K562 (cell line): ENCODE data around the gene PRM1. TPM values are rescaled to one million over a fixed set of nuclear protein-coding genes. Genes with fewer than 3 reads are reported as not detected.

Experiments
- ATAC-seq: fragments of 200-7000 bp; cut with Tn5 transposase; 3 replicates; pipeline ENCODE4 v1.9.1; 2020; ENCODE audit warnings: moderate library complexity
- BruUV-seq: library from RNA; stranded (reverse); fragments of 400-500 nt; replicated peaks from 2 replicates; lab custom pipeline; 2021; lab: Mats Ljungman, UMichigan
- CTCF ChIA-PET: fragments of 300-600 bp; formaldehyde crosslinking; extraction: SDS; loops from one replicate; lab custom pipeline; 2021; ENCODE audit warnings: low intra/inter-chr PET ratio; lab: Yijun Ruan, JAX
- POLR2A ChIA-PET: fragments of 300-600, 350-650 bp; sonication (Branson Sonifier 250); formaldehyde crosslinking; extraction: SDS; loops from one replicate; lab custom pipeline; 2021; ENCODE audit warnings: antibody characterized with exemption, inconsistent platforms; lab: Yijun Ruan, JAX
- DNase-seq, 4 experiments: peaks; one replicate each; pipeline versions ENCODE4 v3.0.0 to v3.0.0-alpha.2; 2011 to 2018; ENCODE audit warnings: low spot score in 3 of 4, mixed read lengths in 3 of 4; ENCODE audit errors: extremely low read depth in 1 of 4
- FAIRE-seq: peaks from 2 replicates; lab custom pipeline; 2011; peaks lifted over from hg19 to GRCh38; lab: Jason Lieb, UNC
- H2AFZ ChIP-seq: 2 replicates; pipeline ENCODE4 v1.6.0; 2011; ENCODE audit warnings: low read depth, low read length, control low read depth, inconsistent platforms
- H3K27ac ChIP-seq: fragments of 200-600 bp; 3 replicates; pipeline ENCODE4 v1.8.0; 2011; ENCODE audit warnings: low read depth, mild to moderate bottlenecking, control low read depth, inconsistent platforms, low read length, moderate library complexity, mixed read lengths; ENCODE audit errors: extremely low read depth
- H3K27me3 ChIP-seq, 2 experiments: fragments of 300-600 bp in 1 of 2; 2 replicates in 1 of 2; 3 replicates in 1 of 2; pipeline versions ENCODE4 v1.6.0 to v1.8.0; 2011; ENCODE audit warnings: inconsistent platforms in 2 of 2, low read length in 2 of 2, mild to moderate bottlenecking in 1 of 2, mixed read lengths in 1 of 2, moderate library complexity in 1 of 2; ENCODE audit not compliant: control insufficient read depth in 2 of 2, insufficient read depth in 2 of 2
- H3K36me3 ChIP-seq: fragments of 300-600 bp; 3 replicates; pipeline ENCODE4 v1.8.0; 2011; ENCODE audit warnings: mild to moderate bottlenecking, low read length, inconsistent platforms; ENCODE audit not compliant: control insufficient read depth, insufficient read depth
- H3K4me1 ChIP-seq, 2 experiments: fragments of 200-600 bp in 1 of 2; replicated peaks in 1 of 2; 2 replicates in 1 of 2; 3 replicates in 1 of 2; pipeline versions ENCODE4 v1.5.1 to v1.8.0; 2011; ENCODE audit warnings: inconsistent platforms in 2 of 2, low read length in 2 of 2, mild to moderate bottlenecking in 1 of 2, mixed read lengths in 1 of 2, moderate library complexity in 1 of 2; ENCODE audit not compliant: control insufficient read depth in 2 of 2, insufficient read depth in 2 of 2
- H3K4me2 ChIP-seq: 2 replicates; pipeline ENCODE4 v1.6.1; 2011; ENCODE audit warnings: low read length, control low read depth, inconsistent platforms, mixed read lengths; ENCODE audit not compliant: insufficient read depth
- H3K4me3 ChIP-seq: fragments of 200-600 bp; sonication (generic), shearing (Covaris generic); 2 replicates; pipeline ENCODE4 v1.5.1; 2016; ENCODE audit warnings: control low read depth, inconsistent platforms
- H3K79me2 ChIP-seq: fragments of 200-600 bp; 3 replicates; pipeline ENCODE4 v1.8.0; 2011; ENCODE audit warnings: low read length, inconsistent platforms; ENCODE audit not compliant: control insufficient read depth, insufficient read depth
- H3K9ac ChIP-seq, 2 experiments: 2 replicates each; pipeline versions ENCODE4 v1.6.0 to v1.6.1; 2011; ENCODE audit warnings: low read depth in 2 of 2, low read length in 2 of 2, control low read depth in 1 of 2, inconsistent platforms in 1 of 2, mild to moderate bottlenecking in 1 of 2, mixed read lengths in 1 of 2; ENCODE audit not compliant: insufficient read depth in 1 of 2
- H3K9me1 ChIP-seq: one replicate; pipeline ENCODE4 v1.6.0; 2011; ENCODE audit warnings: inconsistent platforms, mild to moderate bottlenecking, low read length, moderate library complexity; ENCODE audit not compliant: control insufficient read depth, insufficient read depth
- H3K9me3 ChIP-seq: replicated peaks from 2 replicates; pipeline ENCODE4 v1.5.1; 2011; ENCODE audit warnings: low read depth, low read length, inconsistent platforms; ENCODE audit not compliant: control insufficient read depth, insufficient read depth
- H4K20me1 ChIP-seq: replicated peaks from 2 replicates; pipeline ENCODE4 v1.6.1; 2011; ENCODE audit warnings: low read length, inconsistent platforms, mixed read lengths; ENCODE audit not compliant: control insufficient read depth, insufficient read depth
- HCFC1 ChIP-seq: IDR thresholded peaks from 2 replicates; pipeline ENCODE4 v1.6.1; 2012; ENCODE audit warnings: low read depth, low read length, improper control_type of control experiment
- KLF1 ChIP-seq: fragments of 450-650 bp; IDR thresholded peaks from 2 replicates; pipeline ENCODE4 v1.6.1; 2016; ENCODE audit warnings: missing genetic modification characterization, missing compliant biosample characterization
- KLF16 ChIP-seq: IDR thresholded peaks from 2 replicates; pipeline ENCODE4 v1.6.1; 2016; ENCODE audit warnings: antibody characterized with exemption
- RCOR1 ChIP-seq, 2 experiments: IDR thresholded peaks; 2 replicates each; pipeline ENCODE4 v1.6.1; 2012; ENCODE audit warnings: low read depth in 2 of 2, low read length in 2 of 2, borderline replicate concordance in 1 of 2, improper control_type of control experiment in 1 of 2
- SMARCA5 ChIP-seq: fragments of 450-650 bp; IDR thresholded peaks from 2 replicates; pipeline ENCODE4 v1.6.1; 2016
- TOE1 ChIP-seq, 2 experiments: fragments of 450-650 bp in 1 of 2; sonication (generic) in 1 of 2; formaldehyde crosslinking in 1 of 2; IDR thresholded peaks; 2 replicates each; pipeline versions ENCODE4 v1.7.1 to v1.8.0; 2016 to 2022; ENCODE audit warnings: borderline replicate concordance in 2 of 2, mild to moderate bottlenecking in 2 of 2, antibody characterized with exemption in 1 of 2, inconsistent platforms in 1 of 2, low read depth in 1 of 2, missing genetic modification reagents in 1 of 2, moderate library complexity in 1 of 2
- WGBS: fragments of 100-300 bp; shearing (Covaris generic); methylation state at CpG from one replicate; pipeline ENCODE4 v1.1.6; 2016; ENCODE audit warnings: low coverage, mixed read lengths; ENCODE audit not compliant: insufficient coverage; ENCODE audit errors: missing lambda C conversion rate; 5-methylcytosine and 5-hydroxymethylcytosine counted together
- in situ Hi-C: fragments of 300-500 bp; cut with MboI; formaldehyde crosslinking; loops from 4 replicates; pipeline ENCODE4 v1.15.0; 2018; ENCODE audit warnings: inconsistent platforms, mixed read lengths
- intact Hi-C: fragments of 100-400 bp; cut with micrococcal nuclease; formaldehyde crosslinking; loops from 2 replicates; pipeline ENCODE4 v1.14.2; 2022
- polyA plus RNA-seq, 8 experiments: library from polyadenylated mRNA; depleted of rRNA in 4 of 8; stranded (reverse) in 5 of 8; unstranded in 3 of 8; fragments of >200 nt; fragmentation: Nextera tagmentation in 2 of 8; fragmentation: Illumina TruSeq in 1 of 8; extraction: Ambion mirVana in 2 of 8; extraction: Trizol in 1 of 8; gene quantifications; 2 replicates each; pipeline versions ENCODE4 v1.2.1 to v1.2.3, GENCODE V29; 2011 to 2014; ENCODE audit warnings: inconsistent platforms in 1 of 8, missing spikeins in 1 of 8
- total RNA-seq, 7 experiments: library from RNA; depleted of rRNA in 6 of 7; stranded (reverse); fragments of >200 nt in 6 of 7; fragmentation: Illumina TruSeq in 2 of 7; extraction: Trizol in 2 of 7; gene quantifications; 2 replicates each; pipeline versions ENCODE4 v1.2.1 to v1.2.3, GENCODE V29; 2011 to 2021; ENCODE audit warnings: low replicate concordance in 1 of 7
- TF ChIP-seq, protein P1 (sequence below), 2 experiments: fragments of 450-650 bp in 1 of 2; sonication (generic) in 1 of 2; formaldehyde crosslinking in 1 of 2; IDR thresholded peaks in 1 of 2; conservative IDR thresholded peaks in 1 of 2; 2 replicates each; pipeline versions ENCODE4 v1.6.1 to v1.8.1; 2016 to 2023; ENCODE audit warnings: mild to moderate bottlenecking in 2 of 2, moderate library complexity in 2 of 2, inconsistent platforms in 1 of 2, missing genetic modification reagents in 1 of 2
- TF ChIP-seq, protein P2 (sequence below), 2 experiments: IDR thresholded peaks; 2 replicates each; pipeline ENCODE4 v1.6.1; 2011; ENCODE audit warnings: borderline replicate concordance in 1 of 2, control low read depth in 1 of 2, low read depth in 1 of 2, low read length in 1 of 2, mild to moderate bottlenecking in 1 of 2, mixed read lengths in 1 of 2, moderate library complexity in 1 of 2; ENCODE audit not compliant: insufficient read depth in 1 of 2, insufficient read length in 1 of 2, poor library complexity in 1 of 2, severe bottlenecking in 1 of 2; ENCODE audit errors: extremely low read depth in 1 of 2
- TF ChIP-seq, protein P3 (sequence below): fragments of 450-650 bp; IDR thresholded peaks from 2 replicates; pipeline ENCODE4 v1.6.1; 2016
- TF ChIP-seq, protein P4 (sequence below): fragments of 450-650 bp; conservative IDR thresholded peaks from 2 replicates; pipeline ENCODE4 v1.6.1; 2016; ENCODE audit warnings: missing genetic modification characterization, low read depth, mild to moderate bottlenecking, control low read depth, missing compliant biosample characterization

Gene PRM1
- total and polyA plus RNA-seq, 9 of the 15 experiments (the other 6 are each of a cell fraction or from before 2014, with no cell fraction given): not detected

DNA sequence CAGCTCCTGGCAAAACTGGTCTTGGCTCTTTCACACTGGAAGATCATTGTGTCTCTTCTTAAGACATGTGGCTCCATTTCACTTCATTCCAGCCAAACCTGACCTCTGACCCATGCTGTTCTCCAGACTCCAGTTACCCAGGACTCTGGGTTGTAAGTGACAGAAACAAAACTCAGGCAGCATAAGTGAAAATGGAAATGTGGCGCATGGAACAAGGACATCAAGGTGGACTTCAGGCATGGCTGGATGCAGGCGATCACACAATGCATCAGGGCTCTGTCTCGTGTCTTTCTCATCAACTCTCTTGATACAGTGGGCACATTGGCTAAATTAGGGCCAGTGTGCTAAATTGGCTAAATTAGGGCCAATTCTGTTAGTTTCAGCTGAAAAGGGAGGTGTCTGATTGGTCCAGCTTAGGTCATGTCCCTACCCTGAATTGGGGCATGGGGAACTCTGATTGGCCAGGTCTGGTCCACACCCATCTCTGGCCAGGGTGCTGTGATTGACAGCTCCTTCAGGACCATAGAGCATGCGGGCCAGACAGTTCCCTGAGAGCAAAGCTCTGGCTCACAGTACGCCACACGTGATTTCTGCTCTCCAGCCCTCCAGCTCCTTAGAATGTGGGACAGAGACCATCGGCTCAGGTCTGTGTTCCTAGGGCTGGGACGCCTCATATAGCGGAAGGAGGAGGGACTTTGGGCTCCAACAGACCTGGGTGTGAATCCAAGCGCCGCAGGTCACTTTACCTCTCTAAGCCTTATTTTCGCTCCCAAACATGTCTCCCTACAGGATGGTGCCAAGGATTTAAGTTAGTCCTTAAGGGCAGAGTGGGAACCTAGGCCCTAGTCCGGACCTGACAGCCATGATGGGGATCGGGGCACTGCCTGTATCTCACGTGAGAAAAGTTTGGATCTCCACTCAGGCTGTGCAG, 42.6 kb downstream of the PRM1 start:
- TSS peak; percentile 66 for BruUV-seq
- in situ Hi-C loops: no loop called here
- TF ChIP-seq, protein P1, sequence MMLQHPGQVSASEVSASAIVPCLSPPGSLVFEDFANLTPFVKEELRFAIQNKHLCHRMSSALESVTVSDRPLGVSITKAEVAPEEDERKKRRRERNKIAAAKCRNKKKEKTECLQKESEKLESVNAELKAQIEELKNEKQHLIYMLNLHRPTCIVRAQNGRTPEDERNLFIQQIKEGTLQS (IDR thresholded peaks at IDR 0.05): no peak
- TF ChIP-seq, protein P1 (CRISPR knock-in tag; conservative IDR thresholded peaks at IDR 0.05): no peak
- TF ChIP-seq, protein P2, sequence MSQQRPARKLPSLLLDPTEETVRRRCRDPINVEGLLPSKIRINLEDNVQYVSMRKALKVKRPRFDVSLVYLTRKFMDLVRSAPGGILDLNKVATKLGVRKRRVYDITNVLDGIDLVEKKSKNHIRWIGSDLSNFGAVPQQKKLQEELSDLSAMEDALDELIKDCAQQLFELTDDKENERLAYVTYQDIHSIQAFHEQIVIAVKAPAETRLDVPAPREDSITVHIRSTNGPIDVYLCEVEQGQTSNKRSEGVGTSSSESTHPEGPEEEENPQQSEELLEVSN (IDR thresholded peaks at IDR 0.05; ENCODE audit: borderline replicate concordance in 1 of 2, extremely low read depth in 1 of 2, insufficient read depth in 1 of 2, insufficient read length in 1 of 2, low read depth in 1 of 2, low read length in 1 of 2, poor library complexity in 1 of 2, severe bottlenecking in 1 of 2): peak; percentile 66 to 67
- peak; percentile 34; the same call in 1 of the 2 replicates for TF ChIP-seq KLF1 (tag)
- TF ChIP-seq RCOR1 (IDR thresholded peaks at IDR 0.05; ENCODE audit: borderline replicate concordance in 1 of 2, low read depth in 2 of 2, low read length in 2 of 2): peak in 1 of 2 experiments; percentile 65; a peak in 1 of 4 replicates
- peak; percentile 71; the same call in 1 of the 2 replicates for TF ChIP-seq SMARCA5
- peak; percentile 39; the same call in 1 of the 2 replicates for TF ChIP-seq HCFC1
- peak; percentile 49; the same call in 1 of the 2 replicates for TF ChIP-seq TOE1 (IDR thresholded peaks at IDR 0.05; ENCODE audit: borderline replicate concordance)
- TF ChIP-seq TOE1 (CRISPR knock-in tag; IDR thresholded peaks at IDR 0.05; ENCODE audit: borderline replicate concordance, low read depth): no peak
- no peak for TF ChIP-seq KLF16
- TF ChIP-seq, protein P3, sequence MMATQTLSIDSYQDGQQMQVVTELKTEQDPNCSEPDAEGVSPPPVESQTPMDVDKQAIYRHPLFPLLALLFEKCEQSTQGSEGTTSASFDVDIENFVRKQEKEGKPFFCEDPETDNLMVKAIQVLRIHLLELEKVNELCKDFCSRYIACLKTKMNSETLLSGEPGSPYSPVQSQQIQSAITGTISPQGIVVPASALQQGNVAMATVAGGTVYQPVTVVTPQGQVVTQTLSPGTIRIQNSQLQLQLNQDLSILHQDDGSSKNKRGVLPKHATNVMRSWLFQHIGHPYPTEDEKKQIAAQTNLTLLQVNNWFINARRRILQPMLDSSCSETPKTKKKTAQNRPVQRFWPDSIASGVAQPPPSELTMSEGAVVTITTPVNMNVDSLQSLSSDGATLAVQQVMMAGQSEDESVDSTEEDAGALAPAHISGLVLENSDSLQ: peak; percentile 99
- TF ChIP-seq, protein P4, sequence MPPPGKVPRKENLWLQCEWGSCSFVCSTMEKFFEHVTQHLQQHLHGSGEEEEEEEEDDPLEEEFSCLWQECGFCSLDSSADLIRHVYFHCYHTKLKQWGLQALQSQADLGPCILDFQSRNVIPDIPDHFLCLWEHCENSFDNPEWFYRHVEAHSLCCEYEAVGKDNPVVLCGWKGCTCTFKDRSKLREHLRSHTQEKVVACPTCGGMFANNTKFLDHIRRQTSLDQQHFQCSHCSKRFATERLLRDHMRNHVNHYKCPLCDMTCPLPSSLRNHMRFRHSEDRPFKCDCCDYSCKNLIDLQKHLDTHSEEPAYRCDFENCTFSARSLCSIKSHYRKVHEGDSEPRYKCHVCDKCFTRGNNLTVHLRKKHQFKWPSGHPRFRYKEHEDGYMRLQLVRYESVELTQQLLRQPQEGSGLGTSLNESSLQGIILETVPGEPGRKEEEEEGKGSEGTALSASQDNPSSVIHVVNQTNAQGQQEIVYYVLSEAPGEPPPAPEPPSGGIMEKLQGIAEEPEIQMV: no peak

More for the DNA sequence above, 42.6 kb downstream of the PRM1 start:
- CTCF ChIA-PET: interaction anchor here (1.5 kb wide), 1 partner anchor 267 kb away, joined by 4 read pairs; no protein-coding TSS in a partner anchor
- Histone ChIP-seq H3K36me3 (no peaks in the 10 kb centered on the region), H3K27me3 (no peaks in the 10 kb centered on the region), H3K27ac (peak overlapping the region; percentile 72), H3K4me3 (peak overlapping the region; percentile 35), H3K9ac (peak overlapping the region; percentile 62 to 72; a peak in 3 of 4 replicates), H3K79me2 (peaks cover 14% of the 10 kb centered on the region; the same call in 2 of the 3 replicates), H2AFZ (peak overlapping the region; percentile 99), H3K9me3 (no peaks in the 10 kb centered on the region), H3K4me2 (peak overlapping the region; percentile 87), H4K20me1 (no peaks in the 10 kb centered on the region; the same call in 1 of the 2 replicates), H3K9me1 (no peaks in the 10 kb centered on the region), H3K4me1 (peaks cover 45 to 54% of the 10 kb centered on the region in 2 experiments)
- intact Hi-C loops: loop anchor here (2.0 kb wide), 1 partner anchor 134 kb away; no protein-coding TSS in a partner anchor
- POLR2A ChIA-PET: interaction anchor here (0.6 to 1.7 kb wide), 5 partner anchors 9 to 84 kb away, joined by 3 to 13 read pairs (median 5); no protein-coding TSS in a partner anchor
- WGBS: 25% methylated on average over 15 of the region's 15 CpGs
- peak; percentile 98 for FAIRE-seq
- peak; percentile 95 to 100 (median 99) for DNase-seq
- ATAC-seq: peak; percentile 99
